Fibroblast of pulmonary artery (primary cell): ENCODE results near the gene GAN.

Source experiments
- DNase-seq: peaks from one replicate; pipeline ENCODE4 v3.0.0-alpha.2; 2010; ENCODE audit warnings: low read depth
- H3K4me3 ChIP-seq: replicated peaks from 2 replicates; pipeline ENCODE4 v1.5.1; 2011; ENCODE audit warnings: low read depth, mild to moderate bottlenecking, control low read depth, low read length, moderate library complexity
- CTCF ChIP-seq: IDR thresholded peaks from 2 replicates; pipeline ENCODE4 v1.5.1; 2011; ENCODE audit warnings: mild to moderate bottlenecking, control low read depth, low read length, inconsistent platforms; ENCODE audit errors: missing control alignments

Gene GAN

GRCh38 chr16:81316176-81316496, 1.4 kb downstream of the GAN start:
- DNase-seq: no peak
- peak overlapping the region; percentile 97 for H3K4me3 ChIP-seq
- TF ChIP-seq CTCF: no peak

GRCh38 chr16:81318711-81319110, 3.9 kb downstream of the GAN start:
- TF ChIP-seq CTCF: no peak
- no peak overlapping the region for H3K4me3 ChIP-seq
- DNase-seq: no peak

- no peak for TF ChIP-seq CTCF
- no peak overlapping the region for H3K4me3 ChIP-seq
- DNase-seq: peak; percentile 51
These were observed 4.6 kb downstream of the GAN start for GRCh38 chr16:81319221-81319912.

GRCh38 chr16:81321039-81321438, 6.3 kb downstream of the GAN start:
- no peak for TF ChIP-seq CTCF
- no peak for DNase-seq
- no peak overlapping the region for H3K4me3 ChIP-seq

- no peak overlapping the region for H3K4me3 ChIP-seq
- DNase-seq: no peak
- TF ChIP-seq CTCF: no peak
These were observed 6.8 kb downstream of the GAN start for GRCh38 chr16:81321536-81321935.

- no peak overlapping the region for H3K4me3 ChIP-seq
- no peak for TF ChIP-seq CTCF
- DNase-seq: no peak
These were observed 10.0 kb downstream of the GAN start for GRCh38 chr16:81324808-81325207.

- TF ChIP-seq CTCF: no peak
- H3K4me3 ChIP-seq: no peak overlapping the region
These were observed 12.2 kb downstream of the GAN start for GRCh38 chr16:81327011-81327410.

More at GRCh38 chr16:81327011-81327410, 12.2 kb downstream of the GAN start:
- no peak for DNase-seq
